NCI-H2171 treated with DMSO at 0.1 percent for 48 hours (cell line): Measurements from ENCODE around the gene KLHL12.

Experiments used
- DNase-seq: peaks from one replicate; lab custom pipeline; 2025; lab: John Stamatoyannopoulos, UW

Gene KLHL12

DNA sequence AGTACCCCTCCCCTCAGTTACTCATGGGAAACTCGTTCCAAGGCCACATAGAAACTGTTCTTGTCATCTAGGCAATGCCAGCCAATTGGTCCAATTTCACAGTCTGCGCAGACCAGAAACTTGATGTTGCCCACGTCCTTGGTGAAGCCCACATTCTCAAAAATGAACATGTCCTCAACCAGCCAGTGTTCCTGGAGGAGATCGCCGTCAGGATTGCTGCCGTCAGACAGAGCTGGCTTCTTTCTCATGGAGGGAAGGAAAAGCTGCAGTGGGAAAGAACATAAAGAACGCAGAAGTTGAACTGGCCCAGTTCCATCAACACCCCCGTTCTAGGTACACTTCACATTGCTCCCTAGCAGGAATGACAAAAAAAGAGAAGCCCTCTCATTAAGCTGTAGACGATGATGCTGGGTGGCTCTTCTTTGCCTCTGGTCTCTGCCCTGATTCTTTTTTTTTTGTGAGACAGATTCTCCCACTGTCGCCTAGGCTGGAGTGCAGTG lies 46.0 kb downstream of the KLHL12 start:
- no peak for DNase-seq

DNA sequence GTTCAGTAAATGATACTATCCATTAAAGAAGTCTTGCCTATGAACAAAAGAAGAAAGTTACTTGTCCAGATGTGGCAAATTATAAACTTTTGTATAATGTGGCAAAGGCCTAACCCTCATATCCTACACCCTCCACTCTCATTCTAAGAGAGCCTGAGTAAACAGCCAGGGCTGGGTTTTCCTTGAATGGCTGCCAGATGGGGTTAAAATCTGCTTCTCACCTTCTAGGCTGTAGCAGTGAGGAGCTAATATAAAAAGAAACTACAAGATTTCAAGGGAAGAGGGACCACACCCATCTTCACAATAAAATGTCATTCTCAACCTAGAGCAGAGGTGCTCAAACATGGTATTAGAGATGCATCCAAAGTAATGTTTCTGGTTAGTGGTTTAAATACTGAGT lies 47.0 kb downstream of the KLHL12 start:
- no peak for DNase-seq

DNA sequence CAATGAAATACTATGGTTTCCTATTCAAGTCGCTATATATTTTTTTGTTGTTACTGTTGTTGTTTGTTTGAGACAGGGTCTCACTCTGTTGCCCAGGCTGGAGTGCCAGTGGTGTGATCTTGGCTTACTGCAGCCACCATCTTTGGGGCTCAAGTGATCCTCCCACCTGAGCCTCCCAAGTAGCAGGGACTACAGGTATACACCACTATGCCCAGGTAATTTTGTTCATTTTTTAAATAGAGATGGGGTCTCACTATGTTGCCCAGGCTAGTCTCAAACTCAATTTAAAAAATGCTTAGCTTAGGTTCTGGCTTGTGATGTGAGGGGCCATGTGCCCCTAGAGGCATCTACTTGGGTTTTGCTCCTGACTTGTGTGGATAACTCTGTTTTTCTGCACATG lies 47.9 kb downstream of the KLHL12 start:
- DNase-seq: no peak

DNA sequence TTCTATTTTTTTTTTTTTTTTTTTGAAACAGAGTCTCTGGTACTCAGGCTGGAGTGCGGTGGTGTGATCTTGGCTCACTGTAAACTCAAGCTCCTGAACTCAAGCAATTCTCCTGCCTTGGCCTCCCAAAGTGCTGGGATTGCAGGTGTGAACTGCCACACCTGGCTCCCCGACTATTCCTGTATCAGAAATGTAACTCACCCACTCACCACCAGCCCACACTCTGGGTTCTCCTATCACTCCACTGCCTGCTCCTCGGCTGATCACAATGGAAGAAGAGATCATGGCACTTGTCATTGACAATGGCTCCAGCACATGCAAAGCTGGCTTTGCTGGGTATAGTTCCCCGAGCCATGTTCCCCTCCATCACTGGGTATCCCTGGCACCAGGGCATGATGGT lies 54.0 kb downstream of the KLHL12 start:
- no peak for DNase-seq

DNA sequence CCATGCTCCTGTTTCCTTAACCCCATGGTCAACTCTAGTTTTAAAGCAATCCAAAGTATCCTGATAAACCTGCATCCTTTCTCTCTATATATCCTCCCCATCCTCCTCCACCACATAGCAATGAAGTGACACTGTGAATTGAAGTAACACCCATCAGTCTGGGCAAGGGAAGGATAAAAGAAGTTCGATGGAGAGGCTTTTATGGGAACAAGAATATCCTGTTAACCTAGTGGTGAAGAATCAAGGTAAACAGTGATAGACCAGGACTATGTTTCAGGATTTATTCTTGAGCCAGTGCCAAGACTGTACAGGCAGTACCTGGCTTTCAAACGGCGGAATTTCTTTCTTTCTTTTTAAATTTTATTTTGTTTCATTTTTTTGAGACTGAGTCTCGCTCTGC lies 55.7 kb downstream of the KLHL12 start:
- no peak for DNase-seq

DNA sequence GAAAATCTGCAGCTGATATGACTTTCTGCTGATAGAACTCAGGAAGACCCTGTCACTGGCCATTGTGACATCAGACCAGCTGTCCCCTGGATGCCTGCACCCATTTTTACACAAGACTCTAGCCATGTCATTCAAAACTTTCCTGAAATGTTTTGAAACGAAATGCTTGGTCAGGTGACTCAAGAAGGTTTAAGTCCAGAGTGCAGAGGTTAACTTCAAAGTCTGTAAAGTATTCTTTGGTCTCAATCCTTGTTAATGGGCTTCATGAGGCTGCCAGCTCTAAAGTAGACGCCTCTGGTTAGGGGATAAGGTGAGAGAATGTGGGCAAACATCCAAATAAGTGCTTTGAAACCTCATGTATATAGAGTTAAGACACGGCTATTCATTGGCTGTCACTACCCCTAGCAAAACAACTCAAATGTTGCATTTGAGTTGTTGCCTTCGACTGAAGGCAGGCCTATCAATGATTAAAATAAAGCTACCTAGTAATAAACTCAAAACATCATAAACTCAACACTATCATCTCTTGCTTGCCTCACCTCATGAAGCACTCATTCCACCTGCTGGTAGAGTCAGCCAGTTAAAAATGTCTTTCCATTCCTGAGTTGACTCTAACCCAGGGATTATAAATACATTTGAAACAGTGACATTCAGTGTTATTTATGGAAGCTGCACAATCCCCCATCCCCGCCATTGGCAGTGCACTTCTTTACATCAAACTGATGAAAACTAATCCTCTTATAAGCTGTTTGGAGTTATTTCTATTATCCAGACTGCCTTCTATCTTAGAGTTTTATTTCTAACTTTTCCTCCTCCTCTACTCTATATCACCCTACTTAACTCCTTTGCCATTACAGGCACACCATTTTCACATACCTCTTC lies 64.1 kb downstream of the KLHL12 start:
- DNase-seq: no peak

DNA sequence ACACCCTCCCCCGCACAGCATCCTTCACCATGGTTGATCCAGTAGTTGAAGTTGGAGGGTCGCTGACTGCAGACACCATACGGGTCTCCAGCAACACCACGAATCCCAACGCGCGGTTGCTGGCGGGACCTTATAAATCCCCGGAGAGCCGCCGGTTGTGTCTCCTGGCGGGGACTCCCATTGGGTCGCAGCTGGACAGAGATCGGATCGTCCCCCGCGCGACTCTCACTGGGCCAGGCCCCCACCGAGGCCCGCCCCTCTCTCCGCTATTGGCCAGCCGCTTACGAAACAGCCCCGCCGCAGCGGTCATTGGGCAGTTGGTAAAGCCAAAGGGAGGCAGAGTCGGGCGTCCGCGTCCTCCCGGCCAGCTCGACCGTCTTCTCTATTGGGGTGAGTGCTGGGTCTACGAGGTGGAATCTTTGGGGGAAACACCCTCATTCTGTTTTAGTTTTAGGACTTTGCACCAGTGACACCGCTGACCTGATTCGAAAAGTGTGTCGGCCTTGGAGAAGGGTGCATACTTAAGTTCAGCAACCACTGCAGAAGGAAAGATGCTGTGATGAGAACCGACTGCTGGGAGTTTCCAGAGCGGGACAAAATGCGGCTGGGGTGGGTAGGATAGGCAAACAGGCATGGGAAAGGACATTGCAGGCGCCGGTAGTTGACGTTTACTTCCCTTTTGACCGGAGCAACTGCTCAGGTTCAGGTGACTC lies 65.5 kb downstream of the KLHL12 start:
- peak; percentile 75 for DNase-seq

DNA sequence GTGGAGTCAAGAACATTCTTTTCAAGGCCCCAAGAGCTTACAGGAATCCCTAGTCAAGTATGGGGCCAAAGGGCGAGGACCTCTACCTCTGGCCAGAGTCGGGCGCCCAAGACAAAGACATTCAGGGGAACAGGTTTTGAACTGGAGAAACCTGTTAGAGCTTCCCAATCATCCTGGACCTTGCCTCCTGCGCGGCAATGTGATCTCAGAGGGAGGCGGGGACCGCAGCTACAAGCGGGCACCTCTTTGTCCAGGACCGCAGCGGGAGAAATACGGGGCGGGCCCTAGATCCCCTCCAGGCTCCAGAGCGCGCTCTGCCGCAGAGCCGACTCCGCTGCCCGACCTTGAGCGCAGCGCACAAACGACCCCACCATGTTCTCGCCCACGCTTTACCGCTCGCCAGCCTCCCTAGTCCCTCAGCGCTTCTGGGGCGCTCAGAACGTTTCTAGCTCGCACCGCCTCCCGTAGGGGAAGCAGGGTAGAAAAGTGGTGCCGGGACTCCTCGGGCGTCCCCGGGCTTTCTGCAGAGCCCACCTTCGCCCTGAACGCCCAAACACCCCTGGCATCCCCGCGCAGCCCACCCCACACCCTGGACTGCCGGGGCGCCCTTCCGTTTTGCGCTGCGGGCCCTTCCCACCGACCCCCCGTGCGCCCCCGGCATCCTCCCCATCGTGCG lies 66.2 kb downstream of the KLHL12 start:
- DNase-seq: peak; percentile 44

DNA sequence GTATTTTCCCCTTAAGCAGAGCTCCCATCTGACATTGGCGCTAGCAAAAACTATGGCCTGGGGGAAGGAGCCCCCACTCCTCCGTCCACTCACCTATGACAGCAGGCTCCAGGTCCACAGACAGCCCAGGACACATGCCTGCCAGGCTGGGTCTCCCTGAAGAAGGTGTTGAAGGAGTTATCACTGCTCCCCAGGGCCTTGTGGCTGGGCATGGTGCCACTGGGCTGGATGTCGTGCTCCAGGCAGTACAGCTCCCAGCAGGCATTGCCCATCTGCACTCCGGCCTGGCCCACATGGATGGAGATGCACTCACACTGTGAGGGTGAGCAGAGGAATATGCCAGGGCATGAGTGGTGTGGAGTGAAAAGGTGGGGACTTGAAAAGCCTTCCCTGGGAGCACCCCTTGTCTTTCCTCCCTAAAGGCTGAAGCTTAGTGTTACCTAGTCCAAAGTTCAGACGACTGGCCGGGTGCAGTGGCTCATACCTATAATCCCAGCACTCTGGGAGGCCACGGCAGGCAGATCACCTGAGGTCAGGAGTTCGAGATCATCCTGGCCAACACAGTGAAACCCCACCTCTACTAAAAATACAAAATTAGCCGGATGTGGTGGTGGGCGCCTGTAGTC lies 68.1 kb downstream of the KLHL12 start:
- no peak for DNase-seq

DNA sequence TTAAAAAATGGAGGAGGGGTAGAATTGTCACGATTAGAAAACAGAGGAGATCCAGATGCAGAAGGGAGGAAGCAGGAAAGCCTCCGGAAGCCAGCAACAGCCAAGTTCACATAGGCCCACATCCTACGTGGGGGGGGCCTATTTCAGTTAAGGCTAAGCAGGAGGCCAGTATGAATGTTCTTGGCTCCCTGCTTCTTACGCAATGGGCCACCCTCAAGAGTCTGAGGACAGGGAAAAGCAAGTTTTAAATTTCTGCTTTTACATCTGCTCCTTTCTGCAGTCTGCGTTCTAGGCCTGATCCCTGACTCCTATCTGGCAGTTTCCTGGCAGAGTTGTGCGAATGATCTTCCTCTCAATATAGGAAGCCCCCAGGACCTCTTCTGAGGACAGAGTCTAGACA lies 68.7 kb downstream of the KLHL12 start:
- no peak for DNase-seq

DNA sequence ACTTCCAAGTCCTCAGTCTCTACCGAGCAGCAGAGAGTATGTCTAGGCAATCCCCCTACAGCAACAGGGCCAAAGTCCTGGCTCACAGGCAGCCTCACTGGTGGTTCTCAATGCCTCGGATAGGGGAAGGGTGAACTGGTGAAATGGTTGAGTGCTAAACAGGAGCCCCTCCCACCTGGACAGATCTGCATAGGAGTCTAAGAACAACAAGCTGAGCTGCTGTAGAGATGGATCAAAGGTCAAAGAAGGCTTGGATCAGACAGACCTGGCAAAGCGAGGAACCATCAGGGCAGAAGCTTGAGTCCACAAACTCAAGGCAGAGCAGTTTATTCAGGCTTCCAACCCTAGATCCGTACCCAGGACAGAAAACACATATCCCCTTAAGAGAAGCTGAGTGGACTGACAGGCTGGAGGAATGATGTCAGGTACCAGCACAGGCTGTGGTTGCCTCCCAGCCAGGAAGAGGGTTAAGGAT lies 69.9 kb downstream of the KLHL12 start:
- DNase-seq: no peak

DNA sequence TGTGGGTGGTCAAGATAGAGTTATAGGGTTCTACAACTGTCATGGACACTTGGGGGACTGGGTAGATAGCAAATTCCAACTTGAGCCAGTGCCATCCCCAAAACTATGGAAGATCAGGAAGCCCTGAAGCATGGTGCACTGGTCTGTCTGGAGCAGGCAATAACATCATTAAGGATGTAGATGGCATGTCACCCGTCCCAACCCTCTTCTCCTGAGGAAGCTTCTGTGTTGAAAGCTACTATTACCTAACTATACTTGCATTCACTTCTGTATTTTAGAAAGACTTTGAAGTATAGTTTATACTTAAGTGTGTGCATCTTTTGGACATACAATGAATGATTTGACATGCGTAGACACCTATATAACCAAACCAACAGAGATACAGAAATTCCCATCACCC lies 71.0 kb downstream of the KLHL12 start:
- DNase-seq: no peak

DNA sequence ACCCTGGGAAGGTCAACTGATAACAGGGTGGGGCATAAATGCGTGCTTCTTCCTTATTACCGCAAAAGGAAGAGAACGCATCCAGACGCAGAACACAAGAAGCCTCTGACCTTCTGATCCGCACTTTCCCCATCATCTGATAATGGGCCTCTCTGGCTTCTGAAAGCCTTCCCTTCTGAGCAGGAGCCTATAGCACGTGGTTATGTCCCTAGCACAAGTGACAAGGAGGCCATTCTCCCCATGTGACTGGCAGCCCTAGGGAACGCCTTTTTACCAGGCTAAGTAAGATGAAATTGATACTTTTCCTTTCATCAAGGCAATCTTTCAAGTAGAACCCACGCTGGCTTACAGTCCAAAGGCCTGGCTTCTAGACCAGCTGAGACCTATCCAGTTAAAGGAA lies 72.2 kb downstream of the KLHL12 start:
- no peak for DNase-seq

DNA sequence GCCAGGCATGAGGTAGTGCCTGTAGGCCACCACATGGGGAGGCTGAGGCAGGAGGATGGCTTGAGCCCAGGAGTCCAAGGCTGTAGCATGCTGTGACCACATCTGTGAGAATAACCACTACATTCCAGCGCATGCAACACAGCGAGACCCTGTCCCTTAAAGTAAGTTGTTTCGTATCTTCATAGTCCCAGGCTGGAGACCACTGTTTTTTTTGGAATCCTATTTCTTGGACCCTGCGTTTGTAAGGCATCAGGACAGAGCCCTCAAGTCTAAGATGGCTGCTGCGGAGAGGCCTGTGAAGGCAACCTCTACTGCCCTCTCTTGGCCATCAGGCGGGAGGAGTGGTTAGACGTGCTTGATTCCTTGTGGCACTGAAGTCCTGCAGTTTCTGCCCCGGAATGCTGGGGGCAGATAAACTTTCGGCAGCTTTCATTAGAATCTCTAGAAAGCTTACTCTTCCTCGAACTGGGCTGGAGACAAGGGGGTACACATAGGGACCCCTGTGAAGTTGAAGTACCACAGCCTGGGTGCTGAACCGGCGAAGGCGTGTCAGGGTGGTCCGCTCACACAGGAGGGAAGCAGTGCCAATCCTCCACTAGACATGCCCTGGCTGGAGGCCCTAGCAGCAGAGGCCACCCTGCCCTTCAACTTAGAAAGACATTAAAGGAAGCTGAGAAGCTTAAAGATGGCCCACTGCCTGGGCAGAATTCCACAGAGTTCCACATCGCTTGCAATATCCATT lies 74.7 kb downstream of the KLHL12 start:
- no peak for DNase-seq

DNA sequence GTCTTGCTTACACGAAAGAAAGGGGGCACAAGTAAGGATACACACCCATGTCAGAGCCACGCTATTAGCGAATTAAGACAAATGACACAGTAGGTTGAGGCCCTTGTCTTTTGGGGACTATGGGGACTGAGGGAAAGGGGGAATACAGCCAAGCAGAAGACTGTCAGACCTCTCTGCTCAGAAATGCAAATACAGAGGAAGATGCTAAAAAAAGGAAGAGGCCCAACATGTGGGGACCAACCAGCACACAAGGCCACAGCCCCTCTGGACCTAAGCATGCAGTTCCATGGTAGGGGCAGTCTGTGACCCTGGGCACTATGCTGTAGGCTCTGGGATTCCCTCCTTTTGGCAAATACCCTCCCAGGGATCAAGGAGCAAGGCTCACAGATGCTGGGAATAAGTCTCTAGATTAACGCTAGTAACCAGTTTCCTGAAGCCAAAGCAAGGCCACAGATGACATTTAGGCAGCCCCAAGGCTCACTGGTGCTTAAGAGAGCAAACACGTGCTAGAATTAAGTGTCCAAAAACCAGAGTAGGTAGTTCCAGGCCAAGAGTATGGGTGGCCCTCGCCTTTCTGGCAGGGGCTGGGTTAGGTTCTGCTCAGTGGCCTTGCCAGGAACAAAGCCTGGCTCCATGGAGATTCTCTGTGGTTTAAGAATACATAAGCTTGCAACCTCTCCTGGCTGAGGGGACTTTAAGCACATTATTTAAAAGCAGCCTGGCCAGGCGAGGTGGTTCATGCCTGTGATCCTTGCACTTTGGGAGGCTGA lies 76.3 kb downstream of the KLHL12 start:
- no peak for DNase-seq

DNA sequence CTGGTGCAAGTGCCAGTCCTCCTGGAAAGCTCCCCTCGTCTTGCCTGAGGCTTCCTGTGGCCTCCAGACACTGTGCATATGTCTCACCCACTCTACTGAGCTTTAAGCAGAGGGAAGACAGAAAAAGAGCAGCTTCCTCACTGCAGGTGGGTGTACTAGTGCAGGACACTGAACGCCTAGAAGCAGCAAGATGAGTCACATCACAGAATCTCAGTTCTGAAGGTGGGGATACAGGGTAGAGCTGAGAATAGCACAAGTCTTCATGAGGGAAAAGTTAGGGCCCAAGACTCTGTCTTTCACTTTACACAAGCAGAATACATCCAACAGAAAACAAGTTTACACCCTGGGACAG lies 78.9 kb downstream of the KLHL12 start:
- DNase-seq: no peak

DNA sequence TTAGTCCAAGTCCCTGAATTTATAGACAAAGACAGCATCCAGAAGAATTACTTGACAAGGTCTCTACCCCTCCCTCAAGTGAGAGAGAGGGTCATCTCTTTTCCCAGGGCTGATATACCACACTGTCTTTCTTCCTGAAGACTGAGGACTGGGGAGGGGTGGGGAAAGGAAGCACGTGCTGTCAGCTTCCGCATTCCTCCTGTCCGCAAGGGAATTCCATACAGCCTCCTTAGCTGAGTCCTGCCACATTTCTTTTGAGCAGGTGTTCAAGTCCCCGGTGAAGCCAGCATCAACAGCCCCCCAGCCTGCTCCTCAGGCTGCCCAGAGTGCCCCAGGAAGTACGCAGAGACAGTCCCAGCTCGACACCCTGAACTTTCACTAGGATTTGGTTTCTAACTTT lies 82.1 kb downstream of the KLHL12 start:
- no peak for DNase-seq

DNA sequence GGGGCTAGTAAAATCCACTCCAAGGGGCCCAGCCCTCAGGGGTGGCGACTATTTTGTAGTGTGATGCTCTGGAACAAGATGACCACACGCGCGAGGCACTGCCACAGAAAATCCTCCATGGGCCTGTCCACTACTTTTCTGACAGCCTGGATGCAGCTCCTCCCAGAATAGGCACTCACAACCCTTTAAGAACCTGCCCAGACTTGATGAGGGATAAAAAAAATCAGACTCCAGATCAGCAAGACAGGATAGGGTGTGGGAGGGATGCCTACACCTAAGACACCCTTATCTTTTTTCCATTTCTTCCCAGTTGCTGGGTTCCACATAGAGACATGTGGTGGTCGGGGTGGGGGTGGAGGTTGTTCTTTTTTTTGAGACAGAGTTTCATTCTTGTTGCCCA lies 82.8 kb downstream of the KLHL12 start:
- no peak for DNase-seq

DNA sequence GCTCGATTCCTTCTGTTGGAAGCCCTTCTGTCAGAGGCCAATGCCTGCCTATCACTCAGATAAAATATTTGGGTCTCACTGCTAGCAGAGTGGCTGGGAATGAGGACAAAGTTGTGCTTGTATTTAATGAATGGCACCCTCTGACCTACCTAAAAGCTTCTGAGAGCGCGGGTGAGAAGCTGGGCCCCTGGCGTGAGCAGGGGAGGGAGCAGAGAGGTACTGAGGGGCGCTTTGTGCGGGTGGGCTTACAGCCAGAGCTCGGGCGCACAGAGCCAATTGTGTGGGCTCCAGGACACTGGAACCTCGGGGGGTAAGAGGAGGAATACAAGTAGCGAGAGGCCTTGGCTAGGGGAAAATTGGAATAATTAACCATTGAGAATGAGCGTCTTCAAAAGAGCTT lies 84.0 kb downstream of the KLHL12 start:
- no peak for DNase-seq
